GM19397 (cell line): ENCODE measurements around the gene WSB2.

Experiments used
- ATAC-seq: cut with Tn5 transposase; IDR thresholded peaks from one replicate; pipeline ENCODE4 v1.9.1; 2021; ENCODE audit warnings: mild to moderate bottlenecking, moderate library complexity; ENCODE audit not compliant: unreplicated experiment

WSB2 gene

DNA sequence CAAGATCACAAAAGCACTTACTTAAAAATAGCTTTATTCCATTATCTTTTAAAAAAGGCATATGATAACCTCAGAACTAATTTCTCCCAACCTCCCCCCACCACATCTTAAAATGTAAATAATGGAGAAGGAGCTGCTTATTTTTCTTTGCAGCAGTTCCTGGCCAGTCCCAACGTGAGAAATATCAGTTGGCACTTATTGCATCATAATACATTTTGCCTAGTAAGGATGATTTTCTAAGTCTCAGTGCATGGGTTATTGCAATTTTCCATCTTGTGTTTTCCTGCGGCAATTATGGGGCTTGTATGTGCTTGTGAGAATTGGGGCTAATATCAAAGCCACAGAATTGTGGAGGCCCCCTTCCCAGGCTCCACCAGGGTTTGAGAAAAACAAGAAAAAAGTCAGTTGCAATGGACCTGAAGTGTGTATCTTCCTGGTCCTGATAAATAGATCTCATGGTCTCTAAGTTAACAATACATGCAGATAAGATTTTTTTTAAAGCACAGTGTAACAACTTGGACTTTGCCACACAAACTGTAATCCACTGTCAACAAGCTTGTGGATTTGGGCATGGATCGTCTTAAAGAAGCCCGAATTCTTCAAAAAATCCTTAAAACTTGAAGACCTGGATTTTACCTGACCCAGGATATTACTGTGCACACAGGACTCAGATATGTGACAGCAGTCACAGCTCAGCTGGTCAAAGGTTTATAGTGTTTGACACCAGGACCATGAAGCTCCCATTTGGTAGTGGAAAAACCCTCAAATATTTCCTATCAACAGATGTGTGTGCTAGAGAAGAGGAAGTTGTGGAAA is 2.8 kb upstream of the WSB2 start:
- no peak for ATAC-seq

DNA sequence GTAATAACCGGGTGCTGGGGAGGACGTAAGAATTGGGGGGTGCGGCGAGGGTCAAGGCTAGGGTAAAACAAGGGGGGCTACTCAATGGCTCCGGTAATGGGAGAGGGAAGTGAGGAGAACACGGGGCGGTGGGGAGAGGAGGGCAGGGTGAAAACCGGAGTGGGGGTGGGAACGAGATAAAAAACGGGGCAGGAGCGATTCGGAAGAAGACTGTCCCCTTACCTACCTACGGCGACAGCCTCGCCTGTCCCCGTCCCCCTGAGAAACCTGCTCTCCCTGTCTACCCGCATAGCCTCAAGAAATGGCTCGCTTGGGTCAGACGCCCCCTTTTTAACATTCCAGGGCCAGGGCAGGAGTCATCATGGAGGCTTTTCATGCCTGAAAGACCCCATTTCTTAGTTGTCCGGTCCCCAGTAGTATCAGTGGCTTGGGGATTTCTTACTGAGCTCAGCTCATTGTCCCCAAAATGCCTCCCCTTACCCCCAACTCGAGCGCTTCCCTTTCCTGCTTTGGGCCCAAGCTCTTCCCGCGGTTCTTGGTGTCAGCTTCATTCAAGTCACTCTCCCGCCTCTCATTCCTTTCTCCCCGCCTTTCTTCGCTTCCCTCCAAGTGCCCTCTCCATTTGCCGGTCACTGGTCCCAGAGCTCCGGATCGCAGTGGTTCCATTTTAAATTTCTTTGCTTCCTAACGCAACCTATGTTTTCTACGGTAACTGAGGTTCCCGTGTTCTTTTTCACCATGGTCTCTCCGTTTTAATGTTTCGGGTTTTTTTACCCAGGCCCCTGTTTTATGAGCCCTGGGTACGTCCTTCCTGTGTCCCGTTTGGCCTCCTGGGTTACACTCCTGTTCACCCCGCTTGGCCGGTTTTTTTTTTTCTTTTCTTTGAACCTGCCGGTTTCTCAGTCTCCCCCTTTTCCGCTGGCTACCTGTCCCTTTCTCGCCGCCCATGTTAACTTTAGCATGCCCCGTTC is 1.2 kb upstream of the WSB2 start:
- no peak for ATAC-seq

DNA sequence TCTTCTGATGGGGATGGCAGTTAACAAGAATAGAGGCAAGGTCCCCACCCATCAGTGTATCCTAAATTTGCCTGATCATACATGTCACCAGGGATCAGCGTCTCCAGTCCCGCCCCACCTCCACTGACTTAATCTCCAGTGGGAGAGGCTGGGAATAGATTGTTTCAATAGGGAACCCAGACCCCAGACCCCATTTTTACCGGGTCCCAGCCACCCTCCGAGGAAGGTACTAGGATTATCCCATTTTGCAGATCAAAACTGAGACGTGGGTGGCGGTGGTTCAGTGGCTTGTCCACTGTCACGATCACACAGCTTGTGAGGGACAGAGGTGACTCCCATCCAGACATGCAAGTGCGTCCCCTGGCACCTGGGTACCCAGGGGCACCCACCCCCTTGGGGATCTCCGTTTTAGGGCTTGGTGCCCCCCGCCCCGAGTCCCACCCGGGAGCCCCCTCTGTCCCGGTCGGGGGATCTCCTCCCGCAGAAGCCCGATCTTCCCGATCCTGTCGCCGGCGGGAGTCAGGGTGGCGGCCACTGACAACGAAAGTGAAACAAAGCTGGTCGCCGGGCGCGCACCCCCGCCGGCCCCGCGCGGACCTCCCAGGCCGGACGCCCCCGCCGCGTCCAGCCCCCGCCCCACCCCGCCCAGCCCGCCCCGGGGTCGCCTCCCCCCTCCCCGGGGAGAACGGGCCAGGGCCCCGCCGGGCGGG is 523 bp downstream of the WSB2 start:
- ATAC-seq, result no peak

GRCh38 chr12:118059341-118060191 is 1.4 kb downstream of the WSB2 start:
- ATAC-seq, result no peak

GRCh38 chr12:118058881-118059280 is 2.1 kb downstream of the WSB2 start:
- no peak for ATAC-seq

DNA sequence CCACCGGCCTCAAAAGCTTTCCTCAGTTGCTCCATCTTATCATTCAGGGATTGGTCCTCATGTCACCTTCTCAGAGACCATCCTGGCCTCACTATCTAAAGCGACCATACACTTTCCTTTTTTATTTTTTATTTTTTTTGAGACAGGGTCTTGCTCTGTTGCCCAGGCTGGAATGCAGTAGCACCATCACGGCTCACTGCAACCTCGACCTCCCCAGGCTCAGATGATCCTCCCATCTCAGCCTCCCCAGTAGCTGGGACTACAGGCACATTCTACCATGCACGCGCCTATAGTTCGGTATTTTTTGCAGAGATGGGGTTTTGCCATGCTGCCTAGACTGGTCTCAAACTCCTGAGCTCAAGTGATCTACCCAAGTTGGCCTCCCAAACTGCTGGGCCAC is 2.8 kb downstream of the WSB2 start:
- ATAC-seq, result no peak

DNA sequence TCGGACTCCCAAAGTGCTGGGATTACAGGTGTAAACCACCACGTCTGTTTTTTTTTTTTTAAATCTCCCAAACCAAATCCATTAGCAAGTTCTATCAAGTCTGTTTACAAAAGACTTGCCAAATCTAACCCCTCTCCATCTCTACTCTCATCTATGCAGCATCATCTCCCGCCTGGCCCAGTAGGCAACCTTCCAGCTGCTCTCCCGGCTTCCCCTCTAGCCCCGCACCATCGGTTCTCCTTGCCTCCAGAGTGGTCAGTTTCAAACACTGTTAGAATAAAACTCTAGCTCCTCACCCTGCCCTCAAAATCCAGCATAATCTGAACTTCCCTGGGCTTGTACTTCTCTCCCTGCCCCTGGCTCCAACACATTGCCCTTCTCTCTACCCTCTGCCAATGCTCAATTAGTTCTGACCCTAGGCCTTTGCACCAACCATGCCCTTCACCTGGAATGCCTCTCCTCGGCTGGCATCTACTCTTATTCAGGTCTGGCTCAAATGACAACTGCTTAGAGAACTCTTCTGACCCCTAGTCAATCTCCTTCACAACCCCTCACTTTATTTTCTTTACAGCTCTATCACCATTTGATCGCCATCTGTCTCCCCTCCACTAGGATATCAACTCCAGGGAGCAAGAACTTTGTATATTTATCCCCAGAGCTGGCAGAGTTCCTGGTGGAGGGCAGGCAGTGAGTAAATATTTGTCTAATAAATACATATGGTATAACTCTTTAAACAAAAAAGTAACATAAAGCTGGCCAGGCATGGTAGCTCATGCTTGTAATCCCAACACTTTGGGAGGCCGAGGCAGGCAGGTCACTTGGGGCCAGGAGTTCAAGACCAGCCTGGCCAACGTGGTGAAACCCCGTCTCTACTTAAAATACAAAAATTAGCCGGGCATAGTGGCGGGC is 4.9 kb downstream of the WSB2 start:
- no peak for ATAC-seq

DNA sequence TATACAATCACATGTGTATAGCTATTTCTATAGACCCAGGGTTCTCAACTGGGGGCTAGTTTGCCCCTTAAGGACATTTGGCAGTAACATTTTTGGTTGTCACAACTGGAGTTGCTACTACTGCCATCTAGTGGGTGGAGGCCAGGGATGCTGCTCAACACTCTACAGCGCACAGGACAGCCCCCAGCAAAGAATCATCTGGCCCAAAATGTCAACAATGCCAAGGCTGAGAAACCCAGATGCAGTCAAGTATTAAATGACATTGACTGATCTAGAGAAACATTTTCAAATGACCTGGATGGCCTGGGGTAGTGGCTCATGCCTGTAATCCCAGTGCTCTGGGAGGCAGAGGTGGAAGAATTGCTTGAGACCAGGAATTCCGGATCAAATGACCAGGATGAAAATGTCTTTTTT is 5.8 kb downstream of the WSB2 start:
- ATAC-seq, result no peak

- no peak for ATAC-seq
These were observed 7.7 kb downstream of the WSB2 start for GRCh38 chr12:118053071-118053985.

GRCh38 chr12:118052324-118053070 is 8.5 kb downstream of the WSB2 start:
- ATAC-seq, result no peak

GRCh38 chr12:118050972-118051910 is 9.7 kb downstream of the WSB2 start:
- ATAC-seq, result no peak

- no peak for ATAC-seq
These were observed 14.5 kb downstream of the WSB2 start for GRCh38 chr12:118046430-118046829.

DNA sequence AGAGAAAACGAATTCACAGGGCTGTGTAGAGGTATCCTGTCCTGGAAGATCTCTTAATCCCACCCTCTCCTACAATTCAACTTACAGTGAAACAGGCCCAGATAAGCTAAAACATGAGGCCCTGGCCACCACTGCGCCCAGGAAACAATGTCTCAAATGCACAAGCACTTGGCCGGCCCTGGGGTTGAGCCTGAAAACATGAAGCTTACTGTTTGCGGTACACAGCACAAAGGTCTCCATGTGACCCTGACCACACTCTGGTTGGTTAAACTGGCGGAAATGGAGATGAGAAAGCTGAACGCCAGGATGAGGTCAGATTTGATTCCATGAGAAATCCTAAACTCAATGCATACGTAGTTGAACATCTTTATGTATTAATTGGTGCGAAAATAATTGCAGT is 16.4 kb downstream of the WSB2 start:
- ATAC-seq, result no peak

GRCh38 chr12:118044075-118044474 is 16.9 kb downstream of the WSB2 start:
- ATAC-seq, result no peak

GRCh38 chr12:118042091-118042490 is 18.9 kb downstream of the WSB2 start:
- no peak for ATAC-seq

GRCh38 chr12:118038137-118038536 is 22.8 kb downstream of the WSB2 start:
- no peak for ATAC-seq
